SW480 (cell line): ENCODE data around the gene RHBDL2.
A peak's percentile ranks its signal among the peaks of the same experiment; 100 is the strongest.
"Not testable (repeated sequence)": the region's sequence is repeated elsewhere in the genome, so short reads cannot be mapped to it uniquely, and the experiment has no call there.

Experiments
- DNase-seq: peaks from one replicate; pipeline ENCODE4 v3.0.0-alpha.2; 2016; ENCODE audit warnings: low spot score

Gene RHBDL2

DNA sequence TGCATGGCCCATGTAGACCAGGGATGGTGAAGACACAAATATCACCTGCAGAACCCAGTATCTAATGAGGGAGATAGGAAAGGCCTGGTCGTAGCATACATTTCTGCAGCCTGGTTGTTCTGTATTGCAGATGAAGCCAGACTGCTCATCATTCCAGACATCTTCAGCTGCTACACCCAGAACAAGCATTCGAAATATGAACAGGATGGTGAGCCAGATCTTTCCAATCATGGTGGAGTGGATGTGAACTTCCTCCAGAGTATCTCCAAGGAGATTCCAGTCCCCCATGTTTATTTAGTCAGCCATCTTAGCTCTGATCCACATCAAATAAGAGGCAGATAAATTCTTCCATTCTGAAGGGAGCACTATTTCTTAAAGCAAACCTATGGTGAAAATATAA is 65.8 kb downstream of the RHBDL2 start:
- no peak for DNase-seq

DNA sequence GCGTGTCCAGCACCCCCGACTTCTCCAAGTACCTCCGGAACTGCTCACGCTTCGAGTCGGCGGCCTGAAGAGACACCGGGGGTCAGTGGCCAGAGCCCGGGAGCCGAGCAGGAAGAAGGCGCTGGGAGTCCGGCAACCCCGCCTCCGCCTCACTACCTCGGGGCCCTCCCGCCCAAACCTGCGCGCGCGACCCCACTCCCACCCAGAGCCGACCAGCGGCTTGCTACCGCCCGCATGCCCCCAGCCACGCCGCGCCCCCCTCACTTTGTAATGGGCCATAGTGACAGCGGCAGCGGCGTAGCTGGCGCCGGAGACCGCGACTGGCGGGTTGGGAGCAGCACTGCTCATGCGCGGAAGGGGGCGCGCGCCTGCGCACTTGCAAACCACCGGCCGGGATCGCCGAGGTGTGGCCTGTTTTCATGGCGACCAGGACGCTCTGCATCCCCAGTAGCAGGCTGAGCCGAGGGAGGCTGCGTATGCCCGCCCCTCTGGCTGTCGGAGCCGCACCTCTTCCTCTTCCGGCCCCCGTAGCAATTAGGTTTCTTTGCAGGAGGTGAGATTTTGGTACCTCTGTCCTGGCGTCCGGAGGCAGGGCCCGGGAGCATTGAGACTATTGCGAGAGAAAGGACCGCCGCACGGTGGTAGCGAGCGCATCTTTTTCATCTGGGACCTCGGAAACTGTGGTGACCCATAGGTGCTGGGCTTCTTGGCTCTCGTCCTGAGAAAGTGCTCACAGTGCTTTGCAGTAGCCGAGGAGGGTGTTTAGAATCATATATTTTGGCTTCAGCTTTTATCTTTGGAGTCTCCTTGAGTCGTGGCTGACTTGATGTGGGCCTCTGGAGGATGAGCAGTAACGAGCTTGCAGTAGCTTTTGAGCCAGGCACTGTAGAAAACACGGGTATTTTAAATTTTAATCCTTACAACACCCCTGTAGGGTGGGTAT is 68.3 kb downstream of the RHBDL2 start, which contains the start of gene MYCBP:
MYCBP (minus strand) TSS at position 322 of the 943 bp plus-strand sequence; CDS start at position 279, 43 bp downstream.
- DNase-seq = peak; percentile 94

- DNase-seq = no peak
Observed at GRCh38 chr1:38872401-38873026, 69.1 kb downstream of the RHBDL2 start.

GRCh38 chr1:38870996-38871395 is 70.6 kb downstream of the RHBDL2 start:
- DNase-seq = no peak

GRCh38 chr1:38867208-38867607 is 74.4 kb downstream of the RHBDL2 start:
- DNase-seq = no peak

DNA sequence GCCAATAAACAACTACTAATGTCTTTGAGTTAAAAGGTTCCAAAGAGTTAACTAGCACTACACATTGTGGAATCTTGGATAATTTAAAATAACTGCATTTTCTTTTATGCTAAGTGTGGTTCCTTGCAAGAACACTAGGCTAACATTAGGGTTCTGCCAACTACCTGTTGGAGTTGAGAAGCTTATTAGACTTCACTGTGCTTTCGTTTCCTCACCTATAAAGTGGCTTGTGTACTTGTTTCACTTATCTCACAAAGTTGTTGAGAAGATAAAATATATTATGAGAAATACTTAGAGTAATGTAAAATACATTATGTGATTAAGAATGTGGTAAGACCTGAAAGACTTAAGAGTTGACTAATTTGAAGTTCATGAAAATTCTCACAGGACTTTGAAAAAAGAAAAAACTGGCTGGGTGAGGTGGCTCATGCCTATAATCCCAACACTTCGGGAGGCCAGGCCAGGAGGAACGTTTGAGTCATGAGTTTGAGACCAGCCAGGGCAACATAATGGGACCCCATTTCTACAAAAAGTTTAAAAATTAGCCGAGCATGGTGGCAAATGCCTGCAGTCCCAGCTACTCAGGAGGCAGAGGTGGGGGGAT is 76.4 kb downstream of the RHBDL2 start:
- no peak for DNase-seq

DNA sequence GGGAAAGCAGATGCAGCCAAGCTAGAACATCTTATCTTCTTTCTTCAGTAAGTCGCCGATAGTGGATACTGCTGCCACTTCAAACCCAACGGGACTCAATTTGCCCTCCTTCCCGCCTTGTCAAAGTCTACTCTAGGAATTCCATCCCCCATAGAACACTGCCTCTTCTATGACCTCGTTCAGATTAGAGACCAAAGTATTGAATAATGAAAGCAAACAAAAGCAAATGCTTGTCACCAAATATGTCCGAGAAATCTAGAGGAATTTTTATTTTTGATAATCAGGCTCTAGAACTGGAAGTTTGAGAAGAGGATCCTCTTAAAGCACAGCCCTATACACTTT is 81.2 kb downstream of the RHBDL2 start:
- no peak for DNase-seq

DNA sequence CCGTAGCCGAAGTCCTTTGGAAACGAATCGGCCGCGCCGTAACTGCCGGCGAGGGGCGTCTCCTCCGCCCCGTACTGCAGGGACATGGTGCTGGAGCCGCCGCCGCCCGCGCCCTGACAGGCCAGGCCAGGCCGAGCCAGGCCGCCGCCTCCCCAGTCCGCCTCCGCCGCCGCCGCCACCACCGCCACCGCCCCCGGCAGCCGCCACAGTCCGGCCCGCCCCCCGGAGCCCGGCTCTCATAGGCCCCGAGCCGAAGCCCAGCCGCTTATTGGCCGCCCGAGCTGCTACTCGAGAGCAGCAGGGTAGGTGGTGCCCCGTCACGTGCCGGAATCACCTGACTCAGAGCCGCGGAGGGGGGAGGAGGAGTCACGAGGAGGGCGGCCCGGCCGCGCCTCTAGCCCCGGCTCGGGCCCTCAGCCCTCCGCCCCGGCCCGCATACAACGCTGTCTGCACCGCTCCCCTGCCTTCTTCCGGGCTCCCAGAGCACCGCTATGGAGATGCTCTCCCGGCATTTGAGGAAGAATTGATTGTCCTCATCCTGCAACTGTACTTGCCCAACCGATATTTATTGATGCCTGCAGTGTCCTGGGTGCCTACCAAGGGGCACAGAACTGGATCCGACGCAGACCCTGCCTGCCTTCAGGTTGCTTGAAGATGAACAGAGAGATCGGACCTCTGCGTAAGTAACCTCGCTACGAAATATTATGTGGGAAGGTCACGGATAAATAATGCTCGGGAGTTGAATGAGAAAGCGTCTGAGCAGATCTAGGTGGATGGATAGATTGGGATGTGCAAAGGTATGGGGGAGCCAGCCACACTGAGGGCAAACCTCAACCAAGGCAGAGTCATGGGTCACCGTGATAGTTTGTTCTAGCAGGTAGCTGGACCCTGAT is 81.8 kb downstream of the RHBDL2 start, which contains the start of gene RRAGC:
RRAGC (minus strand) TSS at position 212 of the 893 bp plus-strand sequence; CDS start at position 86, 126 bp downstream.
- peak; percentile 95 for DNase-seq

- peak; percentile 61 for DNase-seq
Observed at GRCh38 chr1:38858833-38859560, 82.6 kb downstream of the RHBDL2 start.

DNA sequence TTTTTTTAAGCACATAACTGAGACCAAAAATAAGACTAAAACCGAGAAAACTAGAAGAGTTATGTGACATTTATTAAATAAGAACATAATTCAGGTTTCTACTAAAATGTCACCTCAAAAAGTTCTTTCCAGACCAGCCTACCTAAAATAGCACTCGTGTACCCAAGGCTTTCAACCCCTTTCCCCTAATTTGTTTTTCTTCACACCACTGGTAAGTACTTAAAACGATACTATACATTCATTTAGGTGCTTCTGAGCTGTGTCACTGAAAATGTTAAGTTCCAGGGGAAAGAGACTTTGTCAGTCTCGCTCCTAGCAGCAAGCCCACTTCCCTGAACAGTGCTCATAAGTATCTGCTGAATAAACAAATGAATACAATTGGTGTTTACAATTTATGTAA is 88.8 kb downstream of the RHBDL2 start:
- DNase-seq = no peak

- DNase-seq = no peak
Observed at GRCh38 chr1:38848071-38848470, 93.6 kb downstream of the RHBDL2 start.

DNA sequence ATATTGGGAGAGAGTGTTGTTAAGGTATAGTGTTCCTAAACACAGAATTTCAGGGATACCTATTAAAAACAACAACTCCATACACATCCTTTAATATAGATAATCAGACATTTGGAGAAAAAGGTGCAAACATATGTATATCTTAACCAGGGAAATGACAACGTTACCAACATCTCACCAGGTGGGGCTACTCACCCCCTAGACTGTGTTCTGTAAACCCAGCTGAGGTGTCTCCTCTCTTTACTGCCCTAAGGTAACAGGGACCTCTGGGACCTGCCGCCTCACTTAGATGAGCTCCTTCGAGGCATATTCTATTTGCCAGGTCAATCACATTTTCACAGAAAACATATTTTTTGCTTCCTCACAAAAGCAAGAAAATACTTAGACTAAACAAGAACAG is 95.4 kb downstream of the RHBDL2 start:
- DNase-seq = no peak

- DNase-seq = not testable (repeated sequence)
Observed at GRCh38 chr1:38845088-38845487, 96.5 kb downstream of the RHBDL2 start.

DNA sequence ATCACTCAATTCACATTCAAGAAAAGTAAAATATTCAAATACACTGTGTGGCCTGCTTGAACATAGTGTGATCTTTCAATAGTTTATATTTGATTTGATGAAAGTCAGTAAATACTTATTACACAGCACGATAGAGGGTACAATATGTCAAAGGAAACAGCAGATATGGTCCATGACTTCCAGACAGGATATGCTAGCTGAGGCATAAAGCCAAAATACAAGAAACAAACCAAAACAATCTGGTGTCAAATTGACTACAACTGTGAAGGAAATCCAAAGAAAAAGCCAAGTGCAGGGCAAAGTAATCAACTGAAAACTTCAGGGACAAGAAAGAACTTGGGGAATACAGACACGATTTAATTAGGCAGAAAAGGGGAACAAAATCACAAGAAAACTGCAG is 101.3 kb downstream of the RHBDL2 start:
- DNase-seq = no peak

GRCh38 chr1:38839363-38839762 is 102.3 kb downstream of the RHBDL2 start:
- no peak for DNase-seq

DNA sequence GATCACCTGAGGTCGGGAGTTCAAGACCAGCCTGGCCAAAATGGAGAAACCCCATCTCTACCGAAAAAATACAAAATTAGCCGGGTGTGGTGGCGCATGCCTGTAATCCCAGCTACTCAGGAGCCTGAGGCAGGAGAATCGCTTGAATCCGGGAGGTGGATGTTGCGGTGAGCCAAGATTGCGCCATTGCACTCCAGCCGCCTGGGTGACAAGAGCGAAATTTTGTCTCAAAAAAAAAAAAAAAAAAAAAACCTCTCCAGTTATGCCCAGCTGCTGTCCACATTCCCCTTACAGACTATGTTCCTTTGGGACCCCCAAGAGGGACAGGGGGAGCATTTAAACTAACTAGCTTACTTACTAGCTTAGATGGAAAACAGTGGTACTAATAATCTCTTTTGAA is 105.3 kb downstream of the RHBDL2 start:
- DNase-seq = not testable (repeated sequence)
